K562 (cell line): ENCODE results near the gene NR1H2. TPM values are rescaled to one million over a fixed set of nuclear protein-coding genes. Genes with fewer than 3 reads are reported as not detected.

Source experiments
- BRCA1 ChIP-seq, 2 experiments: fragments of 450-650 bp in 1 of 2; sonication (generic) in 1 of 2; formaldehyde crosslinking in 1 of 2; IDR thresholded peaks; 2 replicates each; pipeline versions ENCODE4 v1.5.0 to v1.6.1; 2017 to 2020; ENCODE audit warnings: mild to moderate bottlenecking in 1 of 2, missing genetic modification reagents in 1 of 2
- CBFA2T2 ChIP-seq: fragments of 450-650 bp; conservative IDR thresholded peaks from 2 replicates; pipeline ENCODE4 v1.6.1; 2017; ENCODE audit warnings: mild to moderate bottlenecking
- HDAC1 ChIP-seq, 2 experiments: fragments of 450-650 bp; IDR thresholded peaks; 2 replicates each; pipeline ENCODE4 v1.6.1; 2016 to 2017; ENCODE audit warnings: inconsistent platforms in 1 of 2, mild to moderate bottlenecking in 1 of 2, moderate library complexity in 1 of 2
- IRF9 ChIP-seq: fragments of 450-650 bp; IDR thresholded peaks from 2 replicates; pipeline ENCODE4 v1.6.1; 2016; ENCODE audit warnings: missing biosample characterization, missing genetic modification characterization
- LCOR ChIP-seq: sonication (generic); formaldehyde crosslinking; IDR thresholded peaks from 2 replicates; pipeline ENCODE4 v1.8.0; 2022; ENCODE audit warnings: mild to moderate bottlenecking, missing genetic modification reagents
- MCM3 ChIP-seq: fragments of 450-650 bp; IDR thresholded peaks from 2 replicates; pipeline ENCODE4 v1.6.1; 2016
- NEUROD1 ChIP-seq: fragments of 150-350 bp; IDR thresholded peaks from 2 replicates; pipeline ENCODE4 v1.6.1; 2014; ENCODE audit warnings: borderline replicate concordance, low read length, low read depth; ENCODE audit not compliant: partially characterized antibody
- NKRF ChIP-seq: fragments of 450-650 bp; IDR thresholded peaks from 2 replicates; pipeline ENCODE4 v1.6.1; 2016; ENCODE audit warnings: borderline replicate concordance
- NR2C2 ChIP-seq, 2 experiments: fragments of 200-800 bp in 1 of 2; sonication (Bioruptor generic) in 1 of 2; sonication (generic) in 1 of 2; formaldehyde crosslinking in 1 of 2; IDR thresholded peaks; 2 replicates each; pipeline versions ENCODE4 v1.6.1 to v1.8.0; 2016 to 2022; ENCODE audit warnings: mild to moderate bottlenecking in 1 of 2, missing compliant biosample characterization in 1 of 2, missing genetic modification characterization in 1 of 2, missing genetic modification reagents in 1 of 2
- SIRT6 ChIP-seq: IDR thresholded peaks from one replicate; pipeline ENCODE4 v1.6.1; 2012; ENCODE audit warnings: low read depth, mild to moderate bottlenecking, control low read depth, inconsistent platforms, low read length, moderate library complexity
- TFAM ChIP-seq: fragments of 250-450 bp; sonication (Bioruptor Pico); conservative IDR thresholded peaks from 2 replicates; pipeline ENCODE4 v1.5.0; 2021; ENCODE audit warnings: mild to moderate bottlenecking, moderate library complexity
- TFAP4 ChIP-seq: sonication (generic); formaldehyde crosslinking; IDR thresholded peaks from 2 replicates; pipeline ENCODE4 v1.8.0; 2022; ENCODE audit warnings: missing genetic modification reagents, mild to moderate bottlenecking, moderate library complexity, borderline replicate concordance
- TOE1 ChIP-seq, 2 experiments: fragments of 450-650 bp in 1 of 2; sonication (generic) in 1 of 2; formaldehyde crosslinking in 1 of 2; IDR thresholded peaks; 2 replicates each; pipeline versions ENCODE4 v1.7.1 to v1.8.0; 2016 to 2022; ENCODE audit warnings: borderline replicate concordance in 2 of 2, mild to moderate bottlenecking in 2 of 2, antibody characterized with exemption in 1 of 2, inconsistent platforms in 1 of 2, low read depth in 1 of 2, missing genetic modification reagents in 1 of 2, moderate library complexity in 1 of 2
- ZMIZ1 ChIP-seq, 2 experiments: fragments of 150-350 bp in 1 of 2; IDR thresholded peaks; 2 replicates each; pipeline ENCODE4 v1.6.1; 2012 to 2016; ENCODE audit warnings: low read depth in 2 of 2, low read length in 2 of 2, mild to moderate bottlenecking in 1 of 2, moderate library complexity in 1 of 2
- ZNF12 ChIP-seq: sonication (generic); formaldehyde crosslinking; IDR thresholded peaks from 2 replicates; pipeline ENCODE4 v1.4.0; 2020; ENCODE audit warnings: mild to moderate bottlenecking, missing genetic modification reagents
- ZNF324 ChIP-seq: fragments of 250-450 bp; sonication (Bioruptor Pico); IDR thresholded peaks from 2 replicates; pipeline ENCODE4 v1.4.0; 2020; ENCODE audit warnings: mild to moderate bottlenecking
- polyA plus RNA-seq, 8 experiments: library from polyadenylated mRNA; depleted of rRNA in 4 of 8; stranded (reverse) in 5 of 8; unstranded in 3 of 8; fragments of >200 nt; fragmentation: Nextera tagmentation in 2 of 8; fragmentation: Illumina TruSeq in 1 of 8; extraction: Ambion mirVana in 2 of 8; extraction: Trizol in 1 of 8; gene quantifications; 2 replicates each; pipeline versions ENCODE4 v1.2.1 to v1.2.3, GENCODE V29; 2011 to 2014; ENCODE audit warnings: inconsistent platforms in 1 of 8, missing spikeins in 1 of 8
- total RNA-seq, 7 experiments: library from RNA; depleted of rRNA in 6 of 7; stranded (reverse); fragments of >200 nt in 6 of 7; fragmentation: Illumina TruSeq in 2 of 7; extraction: Trizol in 2 of 7; gene quantifications; 2 replicates each; pipeline versions ENCODE4 v1.2.1 to v1.2.3, GENCODE V29; 2011 to 2021; ENCODE audit warnings: low replicate concordance in 1 of 7

The NR1H2 gene
- total and polyA plus RNA-seq, 9 of the 15 experiments (the other 6 are each of a cell fraction or from before 2014, with no cell fraction given): 0.11 to 73.8 (median 24.0) TPM

GRCh38 chr19:50361290-50362029, 14.8 kb upstream of the NR1H2 start (continued):
- no peak for TF ChIP-seq ZMIZ1 (IDR thresholded peaks at IDR 0.05; ENCODE audit: low read depth in 2 of 2, low read length in 2 of 2)
- TF ChIP-seq NEUROD1: peak; percentile 31
- TF ChIP-seq NKRF: no peak
- TF ChIP-seq BRCA1 (IDR thresholded peaks at IDR 0.05): no peak
- TF ChIP-seq BRCA1 (CRISPR knock-in tag; IDR thresholded peaks at IDR 0.05): no peak
- TF ChIP-seq TFAM (CRISPR knock-in tag): no peak
- TF ChIP-seq ZNF12 (CRISPR knock-in tag): no peak
- TF ChIP-seq ZNF324: no peak
- TF ChIP-seq MCM3: no peak
- peak; percentile 59; the same call in 1 of the 2 replicates for TF ChIP-seq LCOR (CRISPR knock-in tag)
- TF ChIP-seq SIRT6: no peak
- 0 out of 2 replicates have a peak, but pooled peaks have one; percentile 26 for TF ChIP-seq TOE1 (IDR thresholded peaks at IDR 0.05; ENCODE audit: borderline replicate concordance)
- no peak for TF ChIP-seq TOE1 (CRISPR knock-in tag; IDR thresholded peaks at IDR 0.05; ENCODE audit: borderline replicate concordance, low read depth)
- TF ChIP-seq HDAC1 (IDR thresholded peaks at IDR 0.05): no peak
- no peak; the same call in 1 of the 2 replicates for TF ChIP-seq CBFA2T2
- no peak for TF ChIP-seq IRF9 (tag)
- 0 out of 2 replicates have a peak, but pooled peaks have one; percentile 37 for TF ChIP-seq NR2C2 (CRISPR knock-in tag; IDR thresholded peaks at IDR 0.05)
- TF ChIP-seq NR2C2 (tag; IDR thresholded peaks at IDR 0.05): peak; percentile 90
- peak; percentile 22; the same call in 1 of the 2 replicates for TF ChIP-seq TFAP4 (CRISPR knock-in tag)
